HS-5 (cell line): Measurements from ENCODE around the gene DOK7.

Source experiments
- DNase-seq: peaks from one replicate; pipeline ENCODE4 v3.0.0-alpha.2; 2012; ENCODE audit warnings: low read depth

Gene DOK7

DNA sequence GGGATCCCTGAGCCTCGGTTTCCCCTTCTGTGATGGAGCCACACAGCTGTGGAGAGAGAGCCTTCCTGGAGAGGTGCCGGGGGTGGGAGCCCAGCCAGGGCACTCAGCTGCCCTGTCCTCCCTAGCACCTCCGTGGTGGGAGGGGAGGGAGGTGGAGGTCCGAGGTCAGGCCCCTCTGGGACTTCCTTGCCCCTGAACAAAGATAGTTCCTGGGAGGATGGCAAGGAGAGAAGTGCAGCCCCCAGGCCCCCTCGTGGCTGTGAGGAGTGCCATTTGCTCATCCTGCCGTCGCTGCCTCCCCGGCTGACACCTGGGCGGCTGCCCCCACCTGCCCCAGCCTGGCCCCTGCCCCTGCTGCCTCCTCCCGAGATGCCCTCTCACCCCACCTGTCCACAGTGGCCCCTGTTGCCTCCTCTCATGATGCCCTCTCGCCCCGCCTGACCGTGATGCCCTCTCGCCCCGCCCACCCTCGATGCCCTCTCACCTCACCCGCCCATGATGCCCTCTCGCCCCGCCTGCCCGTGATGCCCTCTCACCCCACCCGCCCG is 12.7 kb downstream of the DOK7 start:
- DNase-seq = no peak

DNA sequence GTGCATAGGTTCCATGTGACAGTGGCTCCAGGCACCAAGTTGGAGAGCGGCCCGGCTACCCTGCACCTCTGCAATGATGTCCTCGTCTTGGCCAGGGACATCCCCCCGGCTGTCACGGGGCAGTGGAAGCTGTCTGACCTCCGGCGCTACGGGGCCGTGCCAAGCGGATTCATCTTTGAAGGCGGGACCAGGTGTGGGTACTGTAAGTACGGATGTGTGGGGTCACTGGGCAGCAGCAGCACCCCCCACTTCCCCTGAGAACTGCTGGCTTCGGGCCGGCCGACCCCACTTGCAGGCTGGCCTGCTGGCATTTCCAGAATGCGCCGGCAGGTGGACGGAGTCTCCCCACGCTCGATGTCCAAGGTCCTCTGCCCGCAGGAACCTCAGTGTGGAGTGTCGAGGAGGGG is 13.2 kb downstream of the DOK7 start:
- no peak for DNase-seq

DNA sequence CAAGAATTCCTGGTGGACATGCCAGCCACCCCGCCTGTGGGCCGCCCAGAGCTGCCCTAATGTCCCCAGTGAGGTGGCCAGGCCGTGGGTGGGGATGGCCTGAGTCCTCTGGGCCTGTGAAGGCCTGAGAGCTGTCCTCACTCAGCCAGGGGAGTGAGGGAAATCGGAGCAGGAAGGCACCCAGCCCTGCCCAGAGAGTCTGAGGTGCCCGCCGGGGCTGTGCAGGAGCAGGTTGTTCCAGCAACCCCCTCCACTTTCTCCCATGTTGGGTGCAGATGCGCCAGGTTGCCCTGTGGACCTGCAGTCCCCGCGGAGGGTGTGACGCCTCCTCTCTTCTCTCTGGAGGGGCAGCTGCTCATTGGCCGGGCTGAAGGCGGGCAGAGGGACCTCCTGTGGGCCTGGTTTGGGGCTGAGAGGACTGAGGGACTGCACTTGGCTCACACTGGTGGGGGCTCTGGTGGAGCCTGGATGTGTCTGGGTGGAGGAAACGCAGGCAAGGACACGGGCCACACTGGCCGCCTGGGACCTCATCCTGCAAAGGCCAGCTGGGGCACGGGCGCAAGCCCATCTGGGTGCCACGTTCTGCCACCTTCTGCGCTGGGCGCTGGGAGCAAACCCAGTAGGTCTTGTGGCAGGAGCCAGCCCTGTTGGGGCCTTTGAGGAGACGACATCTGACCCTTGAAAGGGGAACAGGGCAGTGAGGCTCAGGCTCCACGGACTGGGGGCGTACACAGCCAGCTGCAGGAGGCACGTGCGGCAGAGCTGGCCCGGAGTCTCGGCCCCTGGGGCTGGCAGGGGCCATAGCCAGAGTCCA is 14.0 kb downstream of the DOK7 start:
- DNase-seq = no peak

DNA sequence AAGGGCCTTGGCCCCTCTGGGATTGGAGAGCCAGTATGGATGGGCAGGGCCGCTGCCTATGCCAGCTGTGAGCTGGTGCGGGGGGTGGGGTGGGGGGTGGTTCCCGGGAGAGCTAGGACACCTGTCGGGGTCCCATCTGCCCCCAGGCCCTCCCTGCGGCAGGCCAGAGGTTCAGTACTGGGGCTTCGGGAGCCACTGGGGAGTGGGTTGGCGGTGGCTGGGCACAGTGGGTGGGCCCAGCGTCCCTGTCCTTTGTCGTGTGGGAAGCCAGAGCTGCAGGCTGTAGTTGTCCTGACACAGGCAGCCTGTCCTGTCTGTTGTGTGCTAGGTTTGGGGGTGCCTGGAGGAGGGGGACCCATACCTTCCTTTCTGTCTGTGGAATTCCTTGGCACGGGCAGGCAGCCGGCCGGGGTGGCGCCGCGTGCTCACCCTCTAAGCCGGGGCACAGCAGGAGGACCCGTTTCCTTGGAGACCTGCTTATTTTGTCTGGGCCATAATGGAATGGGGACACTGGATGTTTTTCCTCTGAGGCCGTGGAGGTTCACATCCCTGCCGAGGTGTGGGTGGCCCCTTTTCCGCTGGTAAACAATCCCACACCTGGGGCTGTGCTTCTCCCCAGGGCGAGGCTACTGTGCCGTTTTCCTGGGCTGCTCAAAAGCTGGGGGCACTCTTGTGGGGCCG is 14.8 kb downstream of the DOK7 start:
- DNase-seq = no peak

DNA sequence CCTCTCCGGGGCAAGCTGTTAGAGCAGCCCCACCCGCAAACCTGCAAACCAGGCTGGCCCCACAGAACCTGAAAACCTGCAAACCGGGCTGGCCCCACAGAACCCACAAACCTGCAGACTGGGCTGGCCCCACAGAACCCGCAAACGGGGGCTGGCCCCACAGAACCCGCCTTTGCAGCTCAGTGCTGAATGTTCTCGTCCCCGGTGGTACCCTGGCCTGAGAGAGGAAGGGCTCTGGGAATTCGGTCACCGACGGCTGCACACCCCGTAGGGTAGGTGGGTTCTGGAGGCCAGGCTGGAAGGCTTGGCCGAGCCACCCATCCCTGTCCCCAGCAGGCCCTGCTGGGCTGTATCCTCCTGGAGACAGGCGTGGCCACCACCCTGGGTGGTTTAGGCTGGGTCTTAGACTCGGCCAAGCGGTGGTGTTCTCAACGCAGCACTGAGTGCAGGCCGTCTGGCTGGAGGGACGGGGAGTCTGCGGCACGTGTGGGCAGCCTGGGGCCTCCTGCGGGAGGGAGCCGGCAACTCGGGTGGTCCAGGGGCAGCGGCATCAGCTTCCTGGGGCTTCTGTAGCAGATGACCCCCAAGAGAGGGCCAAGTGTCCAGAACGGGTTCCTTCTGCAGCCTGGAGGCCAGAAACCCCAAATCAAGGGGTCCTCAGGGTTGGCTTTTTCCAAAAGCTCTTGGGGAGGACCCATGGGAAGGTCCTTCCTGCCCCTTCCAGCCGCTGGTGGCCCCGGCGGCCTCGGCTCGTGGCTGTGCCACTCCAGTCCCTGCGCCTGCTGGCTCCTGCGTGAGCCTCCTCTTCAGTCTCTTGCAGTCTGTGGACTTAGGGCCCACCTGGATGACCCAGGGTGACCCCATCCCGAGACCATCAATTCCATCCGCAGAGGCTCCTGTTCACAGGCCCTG is 15.6 kb downstream of the DOK7 start:
- no peak for DNase-seq

DNA sequence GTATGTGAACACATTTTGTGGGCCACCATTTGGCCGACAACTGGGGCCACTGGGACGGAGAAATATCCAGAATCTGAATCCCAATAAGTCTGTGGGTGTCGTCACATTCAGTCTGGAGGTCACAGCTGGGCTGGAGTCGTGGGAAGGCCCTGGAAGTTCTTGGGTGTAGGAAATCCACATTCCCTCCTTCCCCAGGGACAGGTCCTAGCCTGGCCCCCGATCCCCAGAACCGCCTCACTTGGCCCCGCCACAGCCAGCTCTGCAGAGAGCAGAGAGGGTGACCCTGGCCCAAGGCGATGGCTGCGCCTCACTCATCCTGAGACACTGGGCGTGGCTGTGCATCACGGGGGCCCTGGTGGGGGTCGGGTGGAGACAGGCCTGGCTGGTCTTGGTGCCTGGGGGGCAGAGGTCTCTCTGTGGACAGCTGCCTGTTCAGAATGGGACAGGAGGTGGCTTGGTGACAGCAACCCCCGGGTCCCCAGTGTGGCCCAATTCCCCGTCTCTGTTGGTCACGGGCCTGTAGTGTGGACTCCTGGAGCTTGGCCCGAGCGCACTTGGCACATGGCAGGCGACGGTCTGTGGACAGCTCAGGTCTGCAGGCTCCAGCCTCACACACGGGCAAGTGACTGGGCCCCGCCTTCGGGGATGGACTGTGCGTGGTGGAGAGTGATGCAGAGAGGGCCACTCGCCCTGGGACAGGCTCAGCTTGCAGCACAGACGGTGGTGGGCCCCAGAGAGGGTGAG is 16.4 kb downstream of the DOK7 start:
- no peak for DNase-seq

DNA sequence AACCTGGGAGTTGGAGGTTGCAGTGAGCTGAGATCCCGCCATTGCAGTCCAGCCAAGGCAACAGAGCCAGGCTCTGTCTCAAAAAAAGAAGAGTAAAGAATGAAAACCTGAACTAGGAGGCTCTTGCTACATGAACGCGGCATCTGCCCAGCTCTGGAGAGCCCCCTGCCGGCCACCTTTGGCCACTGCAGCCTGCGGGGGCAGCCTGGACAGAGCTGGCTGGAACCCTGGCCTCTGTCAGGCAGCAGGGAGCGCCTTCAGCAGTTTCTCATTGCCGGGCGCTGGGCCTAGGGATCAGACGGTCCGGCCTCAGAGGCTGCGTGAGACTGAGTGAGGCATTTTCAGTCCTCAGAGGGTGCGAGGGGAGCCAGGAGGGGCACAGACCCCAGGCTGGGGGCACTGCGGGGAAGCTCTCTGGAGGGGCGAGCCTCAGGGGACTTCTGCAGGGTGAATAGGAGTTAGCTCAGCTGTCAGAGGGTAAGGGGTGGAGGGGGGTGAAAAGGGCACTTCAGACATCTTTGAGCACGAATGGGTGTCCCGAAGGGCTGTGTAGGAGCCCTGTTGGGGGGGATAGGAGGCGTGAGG is 17.5 kb downstream of the DOK7 start:
- DNase-seq = no peak

DNA sequence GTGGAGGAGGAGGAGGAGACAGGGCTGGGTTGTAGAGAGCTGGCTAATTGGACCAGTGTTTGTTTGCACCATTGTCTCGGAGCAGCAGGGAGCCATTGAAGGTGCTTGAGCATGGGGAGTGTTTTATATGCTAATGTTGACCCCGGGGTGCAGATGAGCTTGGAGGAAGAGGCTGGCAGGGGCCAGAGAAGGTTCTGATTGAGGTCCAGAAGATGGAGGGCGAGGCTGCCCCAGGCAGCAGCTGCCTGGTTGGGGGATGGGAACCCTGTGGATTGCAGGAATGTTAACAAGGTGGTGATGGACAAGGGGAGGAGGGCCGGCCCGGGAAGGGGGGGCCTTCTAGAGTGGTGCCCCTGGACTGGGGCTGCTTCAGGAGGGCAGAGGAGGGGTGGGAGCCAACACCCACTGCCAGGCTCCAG is 18.0 kb downstream of the DOK7 start:
- no peak for DNase-seq

DNA sequence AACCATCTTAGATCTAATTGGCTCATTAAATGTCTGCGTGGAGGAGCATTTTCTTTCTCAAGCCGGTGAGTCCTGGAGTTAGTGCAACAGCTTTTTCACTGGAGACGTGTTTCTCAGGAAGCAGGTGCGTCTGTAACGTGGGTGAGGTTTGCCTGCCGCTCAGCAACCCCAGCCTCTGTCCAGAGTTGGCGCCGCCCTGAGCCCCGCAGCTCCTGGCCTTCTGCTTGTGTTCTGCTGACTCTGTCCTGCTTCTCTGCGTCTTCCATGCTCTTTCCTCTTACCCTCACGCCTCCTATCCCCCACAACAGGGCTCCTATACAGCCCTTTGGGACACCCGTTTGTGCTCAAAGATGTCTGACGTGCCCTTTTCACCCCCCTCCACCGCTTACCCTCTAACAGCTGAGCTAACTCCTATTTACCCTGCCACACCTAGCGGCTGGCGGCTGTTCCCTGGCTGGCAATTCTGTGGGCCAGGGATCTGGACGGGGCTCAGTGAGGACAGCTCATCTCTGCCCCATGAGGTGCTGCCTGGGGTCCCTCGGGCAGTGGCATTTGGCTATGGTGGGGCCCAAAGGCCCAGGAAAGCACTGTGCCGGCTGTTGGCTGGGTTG is 18.8 kb downstream of the DOK7 start:
- DNase-seq = no peak

DNA sequence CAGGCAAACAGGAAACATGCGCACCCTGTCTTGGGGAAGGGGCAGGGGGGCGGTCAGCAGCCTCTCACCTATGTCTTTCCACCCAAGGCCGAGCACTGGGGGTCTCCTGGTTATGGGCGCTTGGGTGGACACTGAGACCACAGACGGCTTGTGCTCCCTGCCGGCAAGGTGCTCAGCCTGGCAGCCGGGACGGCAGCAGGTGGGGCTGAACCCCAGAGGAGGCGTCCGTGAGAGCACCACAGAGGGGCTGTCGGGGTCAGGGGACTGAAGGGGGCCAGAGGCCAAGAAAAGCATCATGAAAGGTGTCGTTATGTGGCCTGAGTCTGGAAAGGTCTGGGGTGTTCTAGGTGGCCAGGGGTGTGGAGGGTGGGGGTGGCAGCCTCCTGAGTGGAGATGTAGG is 19.6 kb downstream of the DOK7 start:
- DNase-seq = no peak

DNA sequence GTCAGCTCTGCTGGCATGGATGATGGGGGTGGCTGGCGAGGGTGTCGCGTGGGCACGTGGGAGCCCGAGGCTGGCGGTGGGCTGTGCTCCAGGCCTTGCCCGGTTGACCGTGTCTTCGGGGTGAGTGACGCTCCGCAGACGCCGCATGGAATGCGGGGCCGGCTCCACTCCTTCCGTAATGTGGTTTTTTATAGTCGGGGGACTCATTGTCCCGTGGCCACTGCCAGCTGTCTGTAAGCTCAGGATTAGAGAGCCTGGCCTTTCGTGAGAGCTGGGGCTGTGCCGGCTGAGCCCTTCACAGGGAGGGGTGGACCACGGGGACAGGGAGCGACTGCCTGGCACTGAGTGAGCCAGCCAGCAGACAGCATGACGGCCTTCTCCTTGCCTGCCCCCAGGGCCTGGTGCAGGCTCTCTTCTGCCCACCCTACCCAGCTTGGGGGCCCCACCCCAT is 20.4 kb downstream of the DOK7 start:
- no peak for DNase-seq

DNA sequence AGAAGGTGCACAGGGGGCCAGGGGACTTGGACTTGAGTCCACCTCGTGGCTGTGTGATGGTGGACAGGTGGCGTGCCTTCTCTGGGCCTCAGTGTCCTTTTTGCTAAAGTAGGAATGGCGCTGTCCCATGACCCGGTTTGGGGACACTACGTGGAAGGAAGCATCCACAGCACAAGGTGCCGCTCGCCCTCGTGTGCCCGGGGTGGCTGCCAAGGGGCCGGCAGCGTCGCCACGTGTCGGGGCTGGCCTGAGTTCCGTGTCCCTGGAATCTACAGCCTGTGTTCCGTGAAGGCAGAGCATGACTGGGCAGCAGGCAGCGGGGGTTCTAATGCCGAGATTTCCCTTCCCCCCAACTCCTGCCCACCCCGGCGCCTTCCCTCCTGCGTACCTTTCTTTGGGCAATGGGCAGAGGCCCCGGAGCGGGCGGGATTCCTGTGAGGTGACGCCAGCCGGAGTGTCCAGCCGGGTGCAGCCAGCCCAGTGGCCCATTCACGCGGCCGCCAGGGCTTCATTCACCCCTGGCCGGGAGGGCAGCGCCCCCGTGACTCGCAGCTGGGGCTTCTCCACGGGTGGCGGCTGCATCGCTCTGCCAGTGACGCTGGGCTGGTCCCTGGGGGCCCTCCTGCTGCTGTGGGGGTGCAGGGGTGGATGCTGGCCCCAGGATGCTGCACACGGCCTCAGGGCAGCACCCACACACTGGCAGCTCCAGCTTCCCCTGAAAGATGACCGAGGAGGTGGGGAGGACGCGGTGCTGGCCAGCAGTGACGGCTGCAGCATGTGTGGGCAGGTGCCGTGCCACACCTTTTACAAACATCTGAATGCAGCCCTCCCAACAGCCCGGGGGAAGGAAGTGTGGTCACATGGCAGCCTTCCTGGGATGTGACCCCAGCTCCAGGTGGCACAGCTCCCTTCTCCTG is 21.2 kb downstream of the DOK7 start:
- DNase-seq = no peak

DNA sequence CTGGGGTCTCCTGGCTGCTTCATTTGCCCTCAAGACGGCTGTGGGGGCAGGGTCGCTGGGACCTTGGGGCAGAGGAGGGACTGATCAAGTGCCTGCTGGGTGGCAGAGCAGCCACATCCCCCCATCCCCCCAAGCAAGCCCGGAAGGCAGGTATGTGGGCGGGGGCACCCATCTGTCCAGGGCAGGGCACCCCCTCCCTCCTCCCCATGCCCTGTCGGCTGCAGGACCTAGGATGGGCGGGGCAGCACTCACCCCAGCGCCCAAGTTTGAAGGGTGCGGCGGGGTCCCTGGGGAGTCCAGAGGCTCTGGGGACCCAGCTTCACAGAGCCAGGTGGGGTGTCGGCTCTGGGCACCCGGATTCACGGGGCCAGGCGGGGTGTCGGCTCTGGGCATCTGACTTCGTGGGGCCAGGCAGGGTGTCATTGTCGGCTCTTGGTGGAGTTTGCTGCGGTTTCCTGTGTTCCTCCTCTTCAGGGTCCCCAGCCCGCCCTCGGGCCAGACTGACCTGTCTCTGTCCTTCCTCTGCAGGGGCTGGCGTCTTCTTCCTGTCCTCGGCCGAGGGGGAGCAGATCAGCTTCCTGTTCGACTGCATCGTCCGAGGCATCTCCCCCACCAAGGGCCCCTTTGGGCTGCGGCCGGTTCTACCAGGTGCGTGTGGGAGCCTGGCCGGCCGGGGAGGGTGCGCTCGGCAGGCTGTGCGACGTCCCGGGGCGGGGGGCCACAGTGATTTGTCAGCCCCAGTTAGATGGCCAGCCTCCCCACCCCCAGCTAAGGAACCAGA is 22.1 kb downstream of the DOK7 start:
- no peak for DNase-seq

DNA sequence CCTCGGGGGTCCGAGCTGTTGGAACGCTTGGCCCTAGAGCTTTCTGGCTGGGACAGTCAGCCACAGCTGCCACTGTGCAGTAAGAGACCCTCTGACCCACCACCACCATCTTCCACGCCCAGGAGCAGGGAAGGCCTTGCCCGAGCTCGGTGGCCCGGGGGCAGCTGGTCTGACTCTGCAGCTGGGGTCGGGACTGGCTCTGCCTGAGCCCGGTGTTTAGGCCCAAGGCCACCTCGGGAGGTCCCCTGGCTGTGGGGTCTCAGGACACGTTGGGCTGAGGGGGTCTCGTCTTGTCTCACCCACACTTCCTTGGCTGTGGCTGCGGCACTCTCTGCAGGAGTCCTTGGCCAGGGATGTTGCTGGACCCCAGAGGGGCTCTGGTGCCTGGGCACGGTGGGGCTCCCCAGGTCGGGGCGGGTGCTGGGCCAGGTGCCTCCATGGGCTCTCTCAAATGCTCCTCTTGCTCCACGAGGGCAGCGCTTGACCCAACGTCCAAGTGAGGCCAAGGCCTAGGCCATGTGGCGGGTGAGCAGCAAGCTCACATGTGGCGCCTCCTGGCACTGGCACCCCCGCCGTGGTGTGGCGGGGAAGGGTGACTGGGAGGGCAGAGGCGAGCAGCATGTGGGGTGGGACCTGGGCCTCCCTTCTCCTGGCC is 22.9 kb downstream of the DOK7 start:
- DNase-seq = no peak

DNA sequence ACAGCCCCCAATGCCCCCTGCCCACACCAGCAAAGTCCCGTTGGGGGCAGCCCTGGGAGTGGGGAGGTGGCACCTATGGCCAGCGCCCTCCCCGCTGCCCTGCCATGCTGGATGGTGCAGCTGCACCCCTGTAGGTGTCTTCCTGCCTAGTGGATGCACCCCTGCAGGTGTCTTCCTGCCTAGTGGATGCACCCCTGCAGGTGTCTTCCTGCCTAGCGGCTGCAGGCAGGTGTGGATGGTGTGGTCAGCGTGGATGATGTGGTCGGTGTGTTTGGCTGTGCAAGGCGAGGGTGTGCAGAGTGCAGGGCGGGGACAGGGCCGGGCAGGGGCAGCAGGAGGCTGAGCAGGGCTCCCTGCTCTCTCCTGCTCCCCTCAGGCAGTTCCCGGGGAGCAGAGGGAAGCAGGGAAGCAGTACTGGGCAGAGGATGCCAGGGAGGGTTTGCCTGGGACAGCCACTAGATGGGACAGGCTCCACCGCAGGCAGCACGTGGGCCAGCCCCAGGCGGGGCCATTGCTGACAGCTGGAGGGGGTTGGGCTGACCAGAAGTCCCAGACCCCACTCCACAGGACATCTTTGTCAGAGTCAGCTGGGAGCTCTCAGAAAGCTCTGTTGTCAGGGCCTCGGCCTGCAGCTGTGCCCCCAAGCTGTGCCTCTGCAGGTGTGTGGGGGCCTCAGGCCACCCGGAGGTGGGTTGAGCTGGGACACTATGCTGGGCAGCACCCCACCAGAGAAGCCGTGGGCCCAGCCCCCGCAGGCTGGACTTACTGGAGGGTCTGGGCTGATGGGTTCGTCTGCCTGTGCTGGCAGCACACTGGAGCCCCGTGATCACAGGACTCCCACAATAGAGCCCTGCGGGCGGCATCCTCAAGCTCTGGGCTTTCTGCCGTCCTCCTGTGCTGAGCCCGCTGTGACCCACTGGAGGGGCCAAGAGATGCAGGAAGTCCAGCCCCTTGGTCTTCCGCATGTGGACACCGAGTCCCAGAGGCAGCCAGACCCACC is 23.7 kb downstream of the DOK7 start:
- DNase-seq = no peak

DNA sequence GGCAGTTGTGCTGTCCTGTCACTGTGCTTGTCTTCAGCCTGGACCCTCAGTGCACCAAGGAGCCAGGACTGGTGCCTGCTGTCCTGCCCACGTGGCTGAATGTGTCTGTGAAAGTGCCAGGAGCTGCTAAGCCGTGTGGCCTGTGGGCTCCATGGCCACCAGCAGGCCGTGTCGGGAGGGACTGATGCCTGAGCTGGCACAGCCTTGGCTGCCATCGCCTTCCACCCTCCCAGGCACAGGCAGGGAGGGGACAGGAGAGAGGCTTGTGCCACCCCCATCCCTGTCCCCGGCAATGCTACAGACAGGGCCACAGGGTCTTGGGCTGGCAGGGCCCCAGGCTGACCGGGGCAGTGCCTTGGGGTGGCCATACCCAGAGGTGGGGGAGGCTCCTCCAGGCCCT is 24.8 kb downstream of the DOK7 start:
- DNase-seq = no peak

DNA sequence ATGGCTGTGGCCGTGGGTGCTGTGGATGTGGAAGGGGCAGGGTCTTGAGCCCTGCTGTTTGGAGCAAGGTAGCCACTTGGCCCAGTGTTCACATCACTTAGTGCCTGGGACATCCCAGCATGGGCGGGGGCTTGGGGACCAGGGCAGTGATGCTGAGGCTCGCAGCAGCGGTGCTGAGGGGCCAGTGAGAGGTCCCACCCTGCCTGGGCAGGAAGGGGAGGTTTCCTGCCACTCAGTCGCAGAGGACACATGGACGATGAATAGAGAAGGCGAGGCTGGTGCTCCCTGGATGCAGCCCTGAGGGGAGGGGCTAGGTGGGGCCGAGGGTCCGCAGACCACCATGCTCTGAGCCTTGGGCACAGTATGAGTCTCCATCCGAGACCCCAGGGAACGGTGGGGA is 25.7 kb downstream of the DOK7 start:
- no peak for DNase-seq
